ENCODE data around the gene DOCK2.

DOCK2 gene

DNA sequence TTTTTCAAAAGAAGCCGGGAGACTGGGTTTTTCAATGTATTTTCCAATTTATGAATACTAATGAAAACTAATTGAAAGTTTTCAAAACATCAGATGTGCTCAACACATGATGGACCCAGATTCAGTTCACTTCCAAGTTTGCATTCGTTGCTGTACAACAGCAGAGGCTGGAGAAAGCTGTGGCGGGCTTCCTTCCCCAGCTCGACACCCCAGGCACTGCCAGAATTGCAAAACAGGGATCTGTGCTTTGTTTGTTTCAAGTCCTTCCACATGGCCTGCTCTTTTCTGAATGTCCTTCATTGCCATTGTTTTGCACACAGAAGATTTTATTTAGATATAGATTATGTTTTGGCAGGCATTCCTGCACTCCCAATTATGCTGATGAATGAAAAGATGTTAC, 373.5 kb downstream of the DOCK2 start:
- Histone ChIP-seq H3K27me3 (replicated peaks; ENCODE audit: insufficient read depth, low read length) (no peaks in the 10 kb centered on the region), H3K79me2 (ENCODE audit: low read length) (no peaks in the 10 kb centered on the region), H4K20me1 (ENCODE audit: insufficient read depth, low read length) (no peaks in the 10 kb centered on the region), H3K4me2 (ENCODE audit: low read depth, low read length) (no peak overlapping the region), H2AFZ (ENCODE audit: low read length) (no peak overlapping the region), H3K36me3 (replicated peaks; ENCODE audit: insufficient read depth, low read length) (no peaks in the 10 kb centered on the region), H3F3A (ENCODE audit: insufficient read depth, low read length) (no peaks in the 10 kb centered on the region), H3K9ac (ENCODE audit: low read length) (no peak overlapping the region), H3K4me1 (ENCODE audit: low read length) (no peaks in the 10 kb centered on the region), H3K27ac (ENCODE audit: low read length) (no peak overlapping the region), H3K9me2 (replicated peaks; ENCODE audit: insufficient read depth, low read length) (no peaks in the 10 kb centered on the region), H3K9me3 (replicated peaks; ENCODE audit: insufficient read depth, low read length) (no peaks in the 10 kb centered on the region), H3K4me3 (ENCODE audit: low read length) (no peak overlapping the region)
- no peak for TF ChIP-seq EZH2phosphoT487 (IDR thresholded peaks at IDR 0.05; ENCODE audit: low read length)
- TF ChIP-seq, protein P1, sequence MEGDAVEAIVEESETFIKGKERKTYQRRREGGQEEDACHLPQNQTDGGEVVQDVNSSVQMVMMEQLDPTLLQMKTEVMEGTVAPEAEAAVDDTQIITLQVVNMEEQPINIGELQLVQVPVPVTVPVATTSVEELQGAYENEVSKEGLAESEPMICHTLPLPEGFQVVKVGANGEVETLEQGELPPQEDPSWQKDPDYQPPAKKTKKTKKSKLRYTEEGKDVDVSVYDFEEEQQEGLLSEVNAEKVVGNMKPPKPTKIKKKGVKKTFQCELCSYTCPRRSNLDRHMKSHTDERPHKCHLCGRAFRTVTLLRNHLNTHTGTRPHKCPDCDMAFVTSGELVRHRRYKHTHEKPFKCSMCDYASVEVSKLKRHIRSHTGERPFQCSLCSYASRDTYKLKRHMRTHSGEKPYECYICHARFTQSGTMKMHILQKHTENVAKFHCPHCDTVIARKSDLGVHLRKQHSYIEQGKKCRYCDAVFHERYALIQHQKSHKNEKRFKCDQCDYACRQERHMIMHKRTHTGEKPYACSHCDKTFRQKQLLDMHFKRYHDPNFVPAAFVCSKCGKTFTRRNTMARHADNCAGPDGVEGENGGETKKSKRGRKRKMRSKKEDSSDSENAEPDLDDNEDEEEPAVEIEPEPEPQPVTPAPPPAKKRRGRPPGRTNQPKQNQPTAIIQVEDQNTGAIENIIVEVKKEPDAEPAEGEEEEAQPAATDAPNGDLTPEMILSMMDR (IDR thresholded peaks at IDR 0.05; ENCODE audit: low read length), result no peak
- TF ChIP-seq EZH2 (optimal IDR thresholded peaks at IDR 0.05; ENCODE audit: low read depth, low read length), result no peak
- DNase-seq, result no peak

DNA sequence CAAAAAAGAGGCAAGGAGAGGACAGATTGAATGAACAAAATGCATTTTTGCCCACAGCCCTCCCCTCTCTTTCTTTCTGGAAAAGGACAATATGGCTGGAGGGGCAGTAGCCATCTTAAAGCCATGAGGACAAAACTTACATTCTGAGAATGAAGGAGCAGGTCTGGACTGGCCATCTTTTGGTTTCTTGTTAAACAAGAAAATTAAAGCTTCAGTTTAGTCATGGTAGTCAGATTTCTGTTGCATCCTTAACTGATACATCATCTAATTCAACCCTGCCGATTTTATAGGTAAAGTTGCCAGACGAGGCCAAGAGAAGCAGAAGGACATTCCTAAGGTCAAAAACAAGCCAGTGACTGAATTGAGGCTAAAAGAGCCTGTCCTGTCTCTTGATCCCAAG, 374.7 kb downstream of the DOCK2 start:
- Histone ChIP-seq H3K79me2 (ENCODE audit: low read length) (no peaks in the 10 kb centered on the region), H3K9ac (ENCODE audit: low read length) (no peak overlapping the region), H3K27ac (ENCODE audit: low read length) (no peak overlapping the region), H3K9me3 (replicated peaks; ENCODE audit: insufficient read depth, low read length) (no peaks in the 10 kb centered on the region), H3K27me3 (replicated peaks; ENCODE audit: insufficient read depth, low read length) (no peaks in the 10 kb centered on the region), H4K20me1 (ENCODE audit: insufficient read depth, low read length) (no peaks in the 10 kb centered on the region), H2AFZ (ENCODE audit: low read length) (no peak overlapping the region), H3K9me2 (replicated peaks; ENCODE audit: insufficient read depth, low read length) (no peaks in the 10 kb centered on the region), H3K4me1 (ENCODE audit: low read length) (no peaks in the 10 kb centered on the region), H3F3A (ENCODE audit: insufficient read depth, low read length) (no peaks in the 10 kb centered on the region), H3K4me2 (ENCODE audit: low read depth, low read length) (no peak overlapping the region), H3K4me3 (ENCODE audit: low read length) (no peak overlapping the region), H3K36me3 (replicated peaks; ENCODE audit: insufficient read depth, low read length) (no peaks in the 10 kb centered on the region)
- DNase-seq, result no peak
- TF ChIP-seq, protein P1 (IDR thresholded peaks at IDR 0.05; ENCODE audit: low read length), result no peak
- TF ChIP-seq EZH2 (optimal IDR thresholded peaks at IDR 0.05; ENCODE audit: low read depth, low read length) (no peak), EZH2phosphoT487 (IDR thresholded peaks at IDR 0.05; ENCODE audit: low read length) (no peak)

- no peak for TF ChIP-seq EZH2 (optimal IDR thresholded peaks at IDR 0.05; ENCODE audit: low read depth, low read length)
- no peak for TF ChIP-seq EZH2phosphoT487 (IDR thresholded peaks at IDR 0.05; ENCODE audit: low read length)
- TF ChIP-seq, protein P1 (IDR thresholded peaks at IDR 0.05; ENCODE audit: low read length), result no peak
- no peaks in the 10 kb centered on the region for H4K20me1 ChIP-seq (ENCODE audit: insufficient read depth, low read length)
- H3K79me2 ChIP-seq (ENCODE audit: low read length), result no peaks in the 10 kb centered on the region
- H3K4me1 ChIP-seq (ENCODE audit: low read length), result no peaks in the 10 kb centered on the region
- H3K4me2 ChIP-seq (ENCODE audit: low read depth, low read length), result no peak overlapping the region
- H3K9me2 ChIP-seq (replicated peaks; ENCODE audit: insufficient read depth, low read length), result no peaks in the 10 kb centered on the region
- no peak overlapping the region for H2AFZ ChIP-seq (ENCODE audit: low read length)
- H3K27me3 ChIP-seq (replicated peaks; ENCODE audit: insufficient read depth, low read length), result no peaks in the 10 kb centered on the region
- H3K36me3 ChIP-seq (replicated peaks; ENCODE audit: insufficient read depth, low read length), result no peaks in the 10 kb centered on the region
- no peak overlapping the region for H3K4me3 ChIP-seq (ENCODE audit: low read length)
- H3K9ac ChIP-seq (ENCODE audit: low read length), result no peak overlapping the region
- H3K9me3 ChIP-seq (replicated peaks; ENCODE audit: insufficient read depth, low read length), result no peaks in the 10 kb centered on the region
- no peaks in the 10 kb centered on the region for H3F3A ChIP-seq (ENCODE audit: insufficient read depth, low read length)
- no peak for DNase-seq
- no peak overlapping the region for H3K27ac ChIP-seq (ENCODE audit: low read length)
These were observed 375.5 kb downstream of the DOCK2 start for GRCh38 chr5:170012622-170013021.

Measured in MM.1S (cell line).